Measurements from ENCODE around the gene TMBIM1.

GRCh38 chr2:218300141-218300540 lies 7.8 kb upstream of the TMBIM1 start:
- TF ChIP-seq, protein P1, sequence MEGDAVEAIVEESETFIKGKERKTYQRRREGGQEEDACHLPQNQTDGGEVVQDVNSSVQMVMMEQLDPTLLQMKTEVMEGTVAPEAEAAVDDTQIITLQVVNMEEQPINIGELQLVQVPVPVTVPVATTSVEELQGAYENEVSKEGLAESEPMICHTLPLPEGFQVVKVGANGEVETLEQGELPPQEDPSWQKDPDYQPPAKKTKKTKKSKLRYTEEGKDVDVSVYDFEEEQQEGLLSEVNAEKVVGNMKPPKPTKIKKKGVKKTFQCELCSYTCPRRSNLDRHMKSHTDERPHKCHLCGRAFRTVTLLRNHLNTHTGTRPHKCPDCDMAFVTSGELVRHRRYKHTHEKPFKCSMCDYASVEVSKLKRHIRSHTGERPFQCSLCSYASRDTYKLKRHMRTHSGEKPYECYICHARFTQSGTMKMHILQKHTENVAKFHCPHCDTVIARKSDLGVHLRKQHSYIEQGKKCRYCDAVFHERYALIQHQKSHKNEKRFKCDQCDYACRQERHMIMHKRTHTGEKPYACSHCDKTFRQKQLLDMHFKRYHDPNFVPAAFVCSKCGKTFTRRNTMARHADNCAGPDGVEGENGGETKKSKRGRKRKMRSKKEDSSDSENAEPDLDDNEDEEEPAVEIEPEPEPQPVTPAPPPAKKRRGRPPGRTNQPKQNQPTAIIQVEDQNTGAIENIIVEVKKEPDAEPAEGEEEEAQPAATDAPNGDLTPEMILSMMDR (IDR thresholded peaks at IDR 0.05) = no peak
- no peak for TF ChIP-seq ZFX (IDR thresholded peaks at IDR 0.05; ENCODE audit: borderline replicate concordance)

Measured in 22Rv1 (cell line).